HepG2 (cell line): ENCODE results near the gene CCDC201. TPM values are rescaled to one million over a fixed set of nuclear protein-coding genes. Genes with fewer than 3 reads are reported as not detected.

Experiments
- CAMTA2 ChIP-seq: sonication (generic); formaldehyde crosslinking; IDR thresholded peaks from 2 replicates; pipeline ENCODE4 v1.4.0; 2020; ENCODE audit warnings: mild to moderate bottlenecking, missing genetic modification reagents, borderline replicate concordance
- DDIT3 ChIP-seq: sonication (generic); formaldehyde crosslinking; IDR thresholded peaks from 2 replicates; pipeline ENCODE4 v1.4.0; 2020; ENCODE audit warnings: mild to moderate bottlenecking, missing genetic modification reagents
- DNMT3B ChIP-seq: conservative IDR thresholded peaks from 2 replicates; pipeline ENCODE4 v1.6.1; 2016; ENCODE audit warnings: missing biosample characterization, control low read depth
- ELF1 ChIP-seq: sonication (generic); formaldehyde crosslinking; IDR thresholded peaks from 2 replicates; pipeline ENCODE4 v1.4.0; 2020; ENCODE audit warnings: missing genetic modification reagents
- GTF2F1 ChIP-seq: fragments of 150-350 bp; IDR thresholded peaks from 2 replicates; pipeline ENCODE4 v1.6.1; 2014; ENCODE audit warnings: low read length
- ISX ChIP-seq: sonication (generic); formaldehyde crosslinking; conservative IDR thresholded peaks from 2 replicates; pipeline ENCODE4 v1.5.0; 2020; ENCODE audit warnings: missing genetic modification reagents
- JUN ChIP-seq: sonication (generic); formaldehyde crosslinking; IDR thresholded peaks from 2 replicates; pipeline ENCODE4 v1.4.0; 2020; ENCODE audit warnings: mild to moderate bottlenecking, missing genetic modification reagents
- LRRFIP1 ChIP-seq: sonication (generic); formaldehyde crosslinking; conservative IDR thresholded peaks from 2 replicates; pipeline ENCODE4 v1.4.0; 2020; ENCODE audit warnings: missing genetic modification reagents
- MAFF ChIP-seq: IDR thresholded peaks from 2 replicates; pipeline ENCODE4 v1.6.1; 2011; ENCODE audit warnings: low read depth, low read length, improper control_type of control experiment
- MNT ChIP-seq: fragments of 450-650 bp; IDR thresholded peaks from 2 replicates; pipeline ENCODE4 v1.6.1; 2016
- MTA1 ChIP-seq: sonication (generic); formaldehyde crosslinking; IDR thresholded peaks from 2 replicates; pipeline ENCODE4 v1.4.0; 2020; ENCODE audit warnings: missing genetic modification reagents, mild to moderate bottlenecking, borderline replicate concordance
- RXRA ChIP-seq: sonication (generic); formaldehyde crosslinking; IDR thresholded peaks from 2 replicates; pipeline ENCODE4 v1.5.1; 2020; ENCODE audit warnings: missing genetic modification reagents
- SCMH1 ChIP-seq: sonication (generic); formaldehyde crosslinking; IDR thresholded peaks from 2 replicates; pipeline ENCODE4 v1.9.0; 2021; ENCODE audit warnings: missing genetic modification reagents, mild to moderate bottlenecking, borderline replicate concordance
- TEAD2 ChIP-seq: sonication (generic); formaldehyde crosslinking; IDR thresholded peaks from 2 replicates; pipeline ENCODE4 v1.9.0; 2021; ENCODE audit warnings: missing genetic modification reagents
- ZNF543 ChIP-seq: sonication (generic); formaldehyde crosslinking; IDR thresholded peaks from 2 replicates; pipeline ENCODE4 v1.4.0; 2020; ENCODE audit warnings: mild to moderate bottlenecking, missing genetic modification reagents
- ZNF550 ChIP-seq: sonication (generic); formaldehyde crosslinking; IDR thresholded peaks from 2 replicates; pipeline ENCODE4 v1.4.0; 2020; ENCODE audit warnings: mild to moderate bottlenecking, missing genetic modification reagents, borderline replicate concordance
- ZNF724P ChIP-seq: sonication (generic); formaldehyde crosslinking; IDR thresholded peaks from 2 replicates; pipeline ENCODE4 v1.8.0; 2022; ENCODE audit warnings: missing genetic modification reagents, borderline replicate concordance
- ZNF790 ChIP-seq: sonication (generic); formaldehyde crosslinking; IDR thresholded peaks from 2 replicates; pipeline ENCODE4 v1.8.0; 2022; ENCODE audit warnings: missing genetic modification reagents, mild to moderate bottlenecking, borderline replicate concordance
- polyA plus RNA-seq, 8 experiments: library from polyadenylated mRNA; depleted of rRNA in 3 of 8; stranded (reverse) in 7 of 8; unstranded in 1 of 8; fragments of >200 nt; fragmentation: Illumina TruSeq in 4 of 8; extraction: Trizol in 4 of 8; gene quantifications; 2 replicates each; pipeline versions ENCODE4 v1.2.1 to v1.2.3, GENCODE V29; 2011 to 2016; ENCODE audit warnings: low read depth in 4 of 8, missing spikeins in 1 of 8, mixed read lengths in 1 of 8; ENCODE audit not compliant: insufficient read depth in 1 of 8
- total RNA-seq, 5 experiments: library from RNA; depleted of rRNA; stranded (reverse); fragments of >200 nt; fragmentation: Illumina TruSeq; extraction: Trizol; gene quantifications; 2 replicates each; pipeline ENCODE4 v1.2.3, GENCODE V29; 2016; ENCODE audit warnings: low read depth in 1 of 5
- TF ChIP-seq, protein P1 (sequence below): IDR thresholded peaks from 2 replicates; pipeline ENCODE4 v1.6.1; 2016; ENCODE audit warnings: control low read depth
- TF ChIP-seq, protein P2 (sequence below): sonication (generic); IDR thresholded peaks from 2 replicates; pipeline ENCODE4 v1.6.1; 2016; ENCODE audit warnings: low read depth, borderline replicate concordance
- TF ChIP-seq, protein P3 (sequence below): sonication (generic); formaldehyde crosslinking; IDR thresholded peaks from 2 replicates; pipeline ENCODE4 v1.5.1; 2020; ENCODE audit warnings: mild to moderate bottlenecking, moderate library complexity, missing genetic modification reagents

CCDC201 gene
- total and polyA plus RNA-seq, 2 of the 13 experiments (the other 11 are each of a cell fraction or from before 2014, with no cell fraction given): 0.92 TPM; not detected in 1

- TF ChIP-seq MNT: peak; percentile 31; the same call in 1 of the 2 replicates
- peak; percentile 79; the same call in 1 of the 2 replicates for TF ChIP-seq MTA1 (CRISPR knock-in tag)
- TF ChIP-seq JUN: peak; percentile 98
- TF ChIP-seq MAFF: 0 out of 2 replicates have a peak, but pooled peaks have one; percentile 19
- peak; percentile 98 for TF ChIP-seq DDIT3 (CRISPR knock-in tag)
- TF ChIP-seq LRRFIP1 (CRISPR knock-in tag): no peak
- TF ChIP-seq, protein P1, sequence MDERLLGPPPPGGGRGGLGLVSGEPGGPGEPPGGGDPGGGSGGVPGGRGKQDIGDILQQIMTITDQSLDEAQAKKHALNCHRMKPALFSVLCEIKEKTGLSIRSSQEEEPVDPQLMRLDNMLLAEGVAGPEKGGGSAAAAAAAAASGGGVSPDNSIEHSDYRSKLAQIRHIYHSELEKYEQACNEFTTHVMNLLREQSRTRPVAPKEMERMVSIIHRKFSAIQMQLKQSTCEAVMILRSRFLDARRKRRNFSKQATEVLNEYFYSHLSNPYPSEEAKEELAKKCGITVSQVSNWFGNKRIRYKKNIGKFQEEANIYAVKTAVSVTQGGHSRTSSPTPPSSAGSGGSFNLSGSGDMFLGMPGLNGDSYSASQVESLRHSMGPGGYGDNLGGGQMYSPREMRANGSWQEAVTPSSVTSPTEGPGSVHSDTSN: peak; percentile 25; the same call in 1 of the 2 replicates
- peak; percentile 91 for TF ChIP-seq RXRA (CRISPR knock-in tag)
- TF ChIP-seq ZNF543: peak; percentile 76; the same call in 1 of the 2 replicates
- TF ChIP-seq ELF1 (CRISPR knock-in tag): peak; percentile 78
- TF ChIP-seq, protein P2, sequence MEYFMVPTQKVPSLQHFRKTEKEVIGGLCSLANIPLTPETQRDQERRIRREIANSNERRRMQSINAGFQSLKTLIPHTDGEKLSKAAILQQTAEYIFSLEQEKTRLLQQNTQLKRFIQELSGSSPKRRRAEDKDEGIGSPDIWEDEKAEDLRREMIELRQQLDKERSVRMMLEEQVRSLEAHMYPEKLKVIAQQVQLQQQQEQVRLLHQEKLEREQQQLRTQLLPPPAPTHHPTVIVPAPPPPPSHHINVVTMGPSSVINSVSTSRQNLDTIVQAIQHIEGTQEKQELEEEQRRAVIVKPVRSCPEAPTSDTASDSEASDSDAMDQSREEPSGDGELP: peak; percentile 97
- no peak for TF ChIP-seq ISX (CRISPR knock-in tag)
- TF ChIP-seq ZNF724P: peak; percentile 87; the same call in 1 of the 2 replicates
- no peak for TF ChIP-seq GTF2F1
- no peak for TF ChIP-seq CAMTA2 (CRISPR knock-in tag)
- no peak; the same call in 1 of the 2 replicates for TF ChIP-seq TEAD2 (CRISPR knock-in tag)
- TF ChIP-seq SCMH1 (CRISPR knock-in tag): no peak
- TF ChIP-seq DNMT3B: peak; percentile 97
- no peak for TF ChIP-seq ZNF550 (CRISPR knock-in tag)
- no peak for TF ChIP-seq ZNF790 (CRISPR knock-in tag)
- TF ChIP-seq, protein P3, sequence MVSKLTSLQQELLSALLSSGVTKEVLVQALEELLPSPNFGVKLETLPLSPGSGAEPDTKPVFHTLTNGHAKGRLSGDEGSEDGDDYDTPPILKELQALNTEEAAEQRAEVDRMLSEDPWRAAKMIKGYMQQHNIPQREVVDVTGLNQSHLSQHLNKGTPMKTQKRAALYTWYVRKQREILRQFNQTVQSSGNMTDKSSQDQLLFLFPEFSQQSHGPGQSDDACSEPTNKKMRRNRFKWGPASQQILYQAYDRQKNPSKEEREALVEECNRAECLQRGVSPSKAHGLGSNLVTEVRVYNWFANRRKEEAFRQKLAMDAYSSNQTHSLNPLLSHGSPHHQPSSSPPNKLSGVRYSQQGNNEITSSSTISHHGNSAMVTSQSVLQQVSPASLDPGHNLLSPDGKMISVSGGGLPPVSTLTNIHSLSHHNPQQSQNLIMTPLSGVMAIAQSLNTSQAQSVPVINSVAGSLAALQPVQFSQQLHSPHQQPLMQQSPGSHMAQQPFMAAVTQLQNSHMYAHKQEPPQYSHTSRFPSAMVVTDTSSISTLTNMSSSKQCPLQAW (CRISPR knock-in tag): peak; percentile 95; the same call in 1 of the 2 replicates
Measured at GRCh38 chr7:45881759-45882464, 9.0 kb upstream of the CCDC201 start (continued).
